K562 (cell line): Measurements from ENCODE around the gene DNAAF1. TPM values are rescaled to one million over a fixed set of nuclear protein-coding genes. Genes with fewer than 3 reads are reported as not detected.

ENCODE experiments used
- ATAC-seq: fragments of 200-7000 bp; cut with Tn5 transposase; 3 replicates; pipeline ENCODE4 v1.9.1; 2020; ENCODE audit warnings: moderate library complexity
- BruUV-seq: library from RNA; stranded (reverse); fragments of 400-500 nt; replicated peaks from 2 replicates; lab custom pipeline; 2021; lab: Mats Ljungman, UMichigan
- CTCF ChIA-PET: fragments of 300-600 bp; formaldehyde crosslinking; extraction: SDS; loops from one replicate; lab custom pipeline; 2021; ENCODE audit warnings: low intra/inter-chr PET ratio; lab: Yijun Ruan, JAX
- POLR2A ChIA-PET: fragments of 300-600, 350-650 bp; sonication (Branson Sonifier 250); formaldehyde crosslinking; extraction: SDS; loops from one replicate; lab custom pipeline; 2021; ENCODE audit warnings: antibody characterized with exemption, inconsistent platforms; lab: Yijun Ruan, JAX
- DNase-seq, 4 experiments: peaks; one replicate each; pipeline versions ENCODE4 v3.0.0 to v3.0.0-alpha.2; 2011 to 2018; ENCODE audit warnings: low spot score in 3 of 4, mixed read lengths in 3 of 4; ENCODE audit errors: extremely low read depth in 1 of 4
- FAIRE-seq: peaks from 2 replicates; lab custom pipeline; 2011; peaks lifted over from hg19 to GRCh38; lab: Jason Lieb, UNC
- H2AFZ ChIP-seq: 2 replicates; pipeline ENCODE4 v1.6.0; 2011; ENCODE audit warnings: low read depth, low read length, control low read depth, inconsistent platforms
- H3K27ac ChIP-seq: fragments of 200-600 bp; 3 replicates; pipeline ENCODE4 v1.8.0; 2011; ENCODE audit warnings: low read depth, mild to moderate bottlenecking, control low read depth, inconsistent platforms, low read length, moderate library complexity, mixed read lengths; ENCODE audit errors: extremely low read depth
- H3K27me3 ChIP-seq, 2 experiments: fragments of 300-600 bp in 1 of 2; 2 replicates in 1 of 2; 3 replicates in 1 of 2; pipeline versions ENCODE4 v1.6.0 to v1.8.0; 2011; ENCODE audit warnings: inconsistent platforms in 2 of 2, low read length in 2 of 2, mild to moderate bottlenecking in 1 of 2, mixed read lengths in 1 of 2, moderate library complexity in 1 of 2; ENCODE audit not compliant: control insufficient read depth in 2 of 2, insufficient read depth in 2 of 2
- H3K36me3 ChIP-seq: fragments of 300-600 bp; 3 replicates; pipeline ENCODE4 v1.8.0; 2011; ENCODE audit warnings: mild to moderate bottlenecking, low read length, inconsistent platforms; ENCODE audit not compliant: control insufficient read depth, insufficient read depth
- H3K4me1 ChIP-seq, 2 experiments: fragments of 200-600 bp in 1 of 2; replicated peaks in 1 of 2; 2 replicates in 1 of 2; 3 replicates in 1 of 2; pipeline versions ENCODE4 v1.5.1 to v1.8.0; 2011; ENCODE audit warnings: inconsistent platforms in 2 of 2, low read length in 2 of 2, mild to moderate bottlenecking in 1 of 2, mixed read lengths in 1 of 2, moderate library complexity in 1 of 2; ENCODE audit not compliant: control insufficient read depth in 2 of 2, insufficient read depth in 2 of 2
- H3K4me2 ChIP-seq: 2 replicates; pipeline ENCODE4 v1.6.1; 2011; ENCODE audit warnings: low read length, control low read depth, inconsistent platforms, mixed read lengths; ENCODE audit not compliant: insufficient read depth
- H3K4me3 ChIP-seq: fragments of 200-600 bp; sonication (generic), shearing (Covaris generic); 2 replicates; pipeline ENCODE4 v1.5.1; 2016; ENCODE audit warnings: control low read depth, inconsistent platforms
- H3K79me2 ChIP-seq: fragments of 200-600 bp; 3 replicates; pipeline ENCODE4 v1.8.0; 2011; ENCODE audit warnings: low read length, inconsistent platforms; ENCODE audit not compliant: control insufficient read depth, insufficient read depth
- H3K9ac ChIP-seq, 2 experiments: 2 replicates each; pipeline versions ENCODE4 v1.6.0 to v1.6.1; 2011; ENCODE audit warnings: low read depth in 2 of 2, low read length in 2 of 2, control low read depth in 1 of 2, inconsistent platforms in 1 of 2, mild to moderate bottlenecking in 1 of 2, mixed read lengths in 1 of 2; ENCODE audit not compliant: insufficient read depth in 1 of 2
- H3K9me1 ChIP-seq: one replicate; pipeline ENCODE4 v1.6.0; 2011; ENCODE audit warnings: inconsistent platforms, mild to moderate bottlenecking, low read length, moderate library complexity; ENCODE audit not compliant: control insufficient read depth, insufficient read depth
- H3K9me3 ChIP-seq: replicated peaks from 2 replicates; pipeline ENCODE4 v1.5.1; 2011; ENCODE audit warnings: low read depth, low read length, inconsistent platforms; ENCODE audit not compliant: control insufficient read depth, insufficient read depth
- H4K20me1 ChIP-seq: replicated peaks from 2 replicates; pipeline ENCODE4 v1.6.1; 2011; ENCODE audit warnings: low read length, inconsistent platforms, mixed read lengths; ENCODE audit not compliant: control insufficient read depth, insufficient read depth
- ADNP ChIP-seq: fragments of 200-800 bp; sonication (Bioruptor generic); IDR thresholded peaks from 2 replicates; pipeline ENCODE4 v1.6.1; 2016; ENCODE audit warnings: missing genetic modification characterization, missing compliant biosample characterization
- BMI1 ChIP-seq: fragments of 150-350 bp; IDR thresholded peaks from 2 replicates; pipeline ENCODE4 v1.6.1; 2014; ENCODE audit warnings: low read length
- CBX2 ChIP-seq: fragments of 200-600 bp; sonication (generic); IDR thresholded peaks from one replicate; pipeline ENCODE4 v1.6.1; 2012; ENCODE audit warnings: mild to moderate bottlenecking, low read length, inconsistent platforms; ENCODE audit not compliant: insufficient read depth, poor library complexity, severe bottlenecking
- CBX8 ChIP-seq: fragments of 200-600 bp; sonication (generic); IDR thresholded peaks from 2 replicates; pipeline ENCODE4 v1.6.1; 2012; ENCODE audit warnings: borderline replicate concordance, mixed run types, low read depth, mild to moderate bottlenecking, moderate library complexity, mixed read lengths, low read length, control low read depth, inconsistent platforms; ENCODE audit not compliant: poor library complexity, severe bottlenecking; ENCODE audit errors: extremely low read depth
- CREB1 ChIP-seq, 2 experiments: sonication (generic) in 1 of 2; formaldehyde crosslinking in 1 of 2; IDR thresholded peaks; 2 replicates each; pipeline versions ENCODE4 v1.6.1 to v1.8.0; 2012 to 2022; ENCODE audit warnings: inconsistent platforms in 1 of 2, mild to moderate bottlenecking in 1 of 2, missing genetic modification reagents in 1 of 2, moderate library complexity in 1 of 2
- CTBP1 ChIP-seq: fragments of 450-650 bp; IDR thresholded peaks from 2 replicates; pipeline ENCODE4 v1.6.1; 2016; ENCODE audit warnings: borderline replicate concordance
- ELF4 ChIP-seq: fragments of 450-650 bp; formaldehyde crosslinking; IDR thresholded peaks from 2 replicates; pipeline ENCODE4 v1.4.0; 2022; ENCODE audit warnings: missing genetic modification characterization
- HEY1 ChIP-seq: fragments of 250-450 bp; sonication (Bioruptor Pico); IDR thresholded peaks from 2 replicates; pipeline ENCODE4 v1.5.0; 2020; ENCODE audit warnings: mild to moderate bottlenecking, moderate library complexity, borderline replicate concordance
- KDM1A ChIP-seq, 2 experiments: fragments of 450-650 bp; IDR thresholded peaks; 2 replicates each; pipeline ENCODE4 v1.6.1; 2016; ENCODE audit warnings: mild to moderate bottlenecking in 2 of 2
- MCM5 ChIP-seq: fragments of 450-650 bp; IDR thresholded peaks from 2 replicates; pipeline ENCODE4 v1.6.1; 2016; ENCODE audit warnings: low read depth
- MYNN ChIP-seq, 2 experiments: sonication (generic); formaldehyde crosslinking in 1 of 2; IDR thresholded peaks; 2 replicates each; pipeline versions ENCODE4 v1.5.0 to v1.6.1; 2016 to 2020; ENCODE audit warnings: antibody characterized with exemption in 1 of 2, missing genetic modification reagents in 1 of 2
- RNF2 ChIP-seq: sonication (generic); IDR thresholded peaks from 2 replicates; pipeline ENCODE4 v1.6.1; 2016
- SIN3B ChIP-seq: fragments of 450-650 bp; IDR thresholded peaks from 2 replicates; pipeline ENCODE4 v1.6.1; 2017; ENCODE audit warnings: low read depth, mild to moderate bottlenecking, moderate library complexity
- SRSF1 ChIP-seq: fragments of 200-400 bp; formaldehyde crosslinking; IDR thresholded peaks from 2 replicates; pipeline ENCODE4 v1.6.1; 2017; ENCODE audit warnings: mild to moderate bottlenecking, low read depth, low read length, moderate library complexity
- TFAM ChIP-seq: fragments of 250-450 bp; sonication (Bioruptor Pico); conservative IDR thresholded peaks from 2 replicates; pipeline ENCODE4 v1.5.0; 2021; ENCODE audit warnings: mild to moderate bottlenecking, moderate library complexity
- TSC22D4 ChIP-seq: fragments of 450-650 bp; IDR thresholded peaks from 2 replicates; pipeline ENCODE4 v1.6.1; 2016; ENCODE audit warnings: missing genetic modification characterization, missing biosample characterization, control low read depth
- ZNF551 ChIP-seq: fragments of 250-450 bp; sonication (Bioruptor Pico); IDR thresholded peaks from 2 replicates; pipeline ENCODE4 v1.5.0; 2021; ENCODE audit warnings: mild to moderate bottlenecking, moderate library complexity
- ZNF77 ChIP-seq: fragments of 250-450 bp; sonication (Bioruptor Pico); IDR thresholded peaks from 2 replicates; pipeline ENCODE4 v1.5.0; 2020
- WGBS: fragments of 100-300 bp; shearing (Covaris generic); methylation state at CpG from one replicate; pipeline ENCODE4 v1.1.6; 2016; ENCODE audit warnings: low coverage, mixed read lengths; ENCODE audit not compliant: insufficient coverage; ENCODE audit errors: missing lambda C conversion rate; 5-methylcytosine and 5-hydroxymethylcytosine counted together
- in situ Hi-C: fragments of 300-500 bp; cut with MboI; formaldehyde crosslinking; loops from 4 replicates; pipeline ENCODE4 v1.15.0; 2018; ENCODE audit warnings: inconsistent platforms, mixed read lengths
- intact Hi-C: fragments of 100-400 bp; cut with micrococcal nuclease; formaldehyde crosslinking; loops from 2 replicates; pipeline ENCODE4 v1.14.2; 2022
- polyA plus RNA-seq, 8 experiments: library from polyadenylated mRNA; depleted of rRNA in 4 of 8; stranded (reverse) in 5 of 8; unstranded in 3 of 8; fragments of >200 nt; fragmentation: Nextera tagmentation in 2 of 8; fragmentation: Illumina TruSeq in 1 of 8; extraction: Ambion mirVana in 2 of 8; extraction: Trizol in 1 of 8; gene quantifications; 2 replicates each; pipeline versions ENCODE4 v1.2.1 to v1.2.3, GENCODE V29; 2011 to 2014; ENCODE audit warnings: inconsistent platforms in 1 of 8, missing spikeins in 1 of 8
- total RNA-seq, 7 experiments: library from RNA; depleted of rRNA in 6 of 7; stranded (reverse); fragments of >200 nt in 6 of 7; fragmentation: Illumina TruSeq in 2 of 7; extraction: Trizol in 2 of 7; gene quantifications; 2 replicates each; pipeline versions ENCODE4 v1.2.1 to v1.2.3, GENCODE V29; 2011 to 2021; ENCODE audit warnings: low replicate concordance in 1 of 7
- TF ChIP-seq, protein P1 (sequence below): fragments of 450-650 bp; formaldehyde crosslinking; IDR thresholded peaks from 2 replicates; pipeline ENCODE4 v1.4.0; 2022; ENCODE audit warnings: mild to moderate bottlenecking, moderate library complexity

DNAAF1 gene
- total and polyA plus RNA-seq, 9 of the 15 experiments (the other 6 are each of a cell fraction or from before 2014, with no cell fraction given): 0.01 TPM; not detected in 8

DNA sequence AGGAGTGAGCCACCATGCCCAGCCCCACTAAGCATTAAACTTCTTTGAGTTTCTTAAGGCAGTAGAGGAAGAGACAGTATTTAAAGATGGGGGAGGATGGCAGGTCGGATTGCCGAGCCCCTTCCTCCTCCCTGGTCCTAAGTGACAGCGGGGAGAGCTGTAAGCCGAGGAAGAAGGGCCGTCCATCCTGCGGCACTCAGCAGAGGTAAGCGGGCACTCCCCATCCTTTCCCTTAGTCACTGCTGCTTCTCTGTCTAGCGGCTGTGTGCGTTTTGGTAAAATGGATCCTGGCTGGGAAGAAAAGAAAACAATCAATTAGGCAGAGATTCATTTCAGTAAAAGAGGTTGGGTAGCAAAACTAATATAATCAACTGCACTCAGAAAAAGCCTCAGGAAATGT, 13.9 kb downstream of the DNAAF1 start:
- FAIRE-seq: no peak
- intact Hi-C loops: no loop called here
- peak; percentile 47 for ATAC-seq

DNA sequence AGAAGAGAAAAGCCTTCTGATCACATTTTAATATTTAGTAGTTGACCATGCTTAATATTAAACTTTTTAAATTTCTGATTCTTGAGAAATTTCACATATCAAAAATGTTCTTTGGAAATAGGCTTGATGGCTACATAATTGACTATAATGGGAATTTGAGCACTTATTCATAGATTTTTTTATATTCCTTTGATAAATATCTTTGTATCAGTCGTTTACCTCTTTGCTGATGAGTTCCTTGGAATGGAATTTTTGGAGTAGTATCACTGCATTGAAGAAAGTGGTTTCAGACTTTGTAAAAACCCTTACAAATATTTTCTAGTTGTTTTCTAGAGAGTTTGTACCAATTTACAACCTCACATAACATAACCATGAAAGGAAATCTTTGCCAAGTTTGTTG, 14.7 kb downstream of the DNAAF1 start:
- Histone ChIP-seq H3K79me2 (no peaks in the 10 kb centered on the region), H3K4me3 (no peak overlapping the region), H3K9me1 (no peaks in the 10 kb centered on the region), H3K9ac (no peak overlapping the region), H3K4me1 (peaks cover 0 to 4% of the 10 kb centered on the region in 2 experiments; a peak in 1 of 5 replicates), H4K20me1 (no peaks in the 10 kb centered on the region), H3K9me3 (no peaks in the 10 kb centered on the region), H3K27me3 (peaks cover 47 to 71% of the 10 kb centered on the region in 2 experiments), H3K36me3 (no peaks in the 10 kb centered on the region), H3K27ac (no peak overlapping the region), H2AFZ (no peak overlapping the region), H3K4me2 (no peak overlapping the region)
- intact Hi-C loops: no loop called here
- ATAC-seq (no peak), DNase-seq (no peak), FAIRE-seq (no peak)
- ChIA-PET POLR2A (no interaction called here), CTCF (no interaction called here)
- BruUV-seq: no TSS peak
- in situ Hi-C loops: no loop called here
- WGBS: 3% methylated on average over 1 of the region's 1 CpG
- TF ChIP-seq SRSF1: no peak
- peak; percentile 47; the same call in 1 of the 2 replicates for TF ChIP-seq RNF2
- TF ChIP-seq TSC22D4 (tag): no peak
- no peak for TF ChIP-seq TFAM (CRISPR knock-in tag)
- TF ChIP-seq ZNF77: no peak
- TF ChIP-seq BMI1: peak; percentile 43; the same call in 1 of the 2 replicates
- TF ChIP-seq HEY1: no peak
- TF ChIP-seq CBX8: peak; percentile 98
- TF ChIP-seq SIN3B: no peak
- TF ChIP-seq CBX2: peak; percentile 98
- no peak for TF ChIP-seq ZNF551
- TF ChIP-seq, protein P1, sequence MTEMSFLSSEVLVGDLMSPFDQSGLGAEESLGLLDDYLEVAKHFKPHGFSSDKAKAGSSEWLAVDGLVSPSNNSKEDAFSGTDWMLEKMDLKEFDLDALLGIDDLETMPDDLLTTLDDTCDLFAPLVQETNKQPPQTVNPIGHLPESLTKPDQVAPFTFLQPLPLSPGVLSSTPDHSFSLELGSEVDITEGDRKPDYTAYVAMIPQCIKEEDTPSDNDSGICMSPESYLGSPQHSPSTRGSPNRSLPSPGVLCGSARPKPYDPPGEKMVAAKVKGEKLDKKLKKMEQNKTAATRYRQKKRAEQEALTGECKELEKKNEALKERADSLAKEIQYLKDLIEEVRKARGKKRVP (CRISPR knock-in tag): no peak
- no peak for TF ChIP-seq CREB1 (IDR thresholded peaks at IDR 0.05)
- no peak for TF ChIP-seq CREB1 (CRISPR knock-in tag; IDR thresholded peaks at IDR 0.05)
- TF ChIP-seq ELF4: no peak
- TF ChIP-seq MCM5: no peak

More for the DNA sequence above, 13.9 kb downstream of the DNAAF1 start:
- no peak overlapping the region for H3K4me3 ChIP-seq
- H4K20me1 ChIP-seq: no peaks in the 10 kb centered on the region
- POLR2A ChIA-PET: interaction anchor here (0.6 kb wide), 1 partner anchor 21 kb away, joined by 3 read pairs; no protein-coding TSS in a partner anchor
- 3% methylated on average over 9 of the region's 9 CpGs for WGBS
- in situ Hi-C loops: no loop called here
- no peaks in the 10 kb centered on the region for H3K9me3 ChIP-seq
- peaks cover 39 to 65% of the 10 kb centered on the region in 2 experiments for H3K27me3 ChIP-seq
- no TSS peak for BruUV-seq
- no peak overlapping the region for H2AFZ ChIP-seq
- no peak for DNase-seq
- H3K4me1 ChIP-seq: peaks cover 0 to 4% of the 10 kb centered on the region in 2 experiments; a peak in 1 of 5 replicates
- H3K79me2 ChIP-seq: no peaks in the 10 kb centered on the region
- H3K27ac ChIP-seq: no peak overlapping the region
- no peak overlapping the region for H3K9ac ChIP-seq
- H3K9me1 ChIP-seq: no peaks in the 10 kb centered on the region
- no peak overlapping the region for H3K4me2 ChIP-seq
- CTCF ChIA-PET: no interaction called here
- H3K36me3 ChIP-seq: no peaks in the 10 kb centered on the region
- TF ChIP-seq KDM1A (IDR thresholded peaks at IDR 0.05) (0 out of 4 replicates have a peak, but pooled peaks of 1 of the 2 experiments have one; percentile 4), CTBP1 (peak; percentile 20; the same call in 1 of the 2 replicates), MYNN (IDR thresholded peaks at IDR 0.05) (no peak), MYNN (CRISPR knock-in tag; IDR thresholded peaks at IDR 0.05) (no peak), ADNP (tag) (0 out of 2 replicates have a peak, but pooled peaks have one; percentile 25)
- TF ChIP-seq, all 486 proteins: peak for 3
